H1 (cell line): Measurements from ENCODE around the gene SYNJ2. TPM values are rescaled to one million over a fixed set of nuclear protein-coding genes. Genes with fewer than 3 reads are reported as not detected.

Experiments
- CTCF ChIA-PET: fragments of 300-600 bp; sonication (Branson Sonifier 250); formaldehyde crosslinking; loops from one replicate; lab custom pipeline; 2021; ENCODE audit not compliant: partially characterized antibody; lab: Charles Lee
- POLR2A ChIA-PET: fragments of 300-600 bp; sonication (Branson Sonifier 250); formaldehyde crosslinking; loops from one replicate; lab custom pipeline; 2021; ENCODE audit warnings: inconsistent platforms; ENCODE audit not compliant: partially characterized antibody; lab: Charles Lee
- DNase-seq, 2 experiments: peaks; one replicate each; pipeline versions ENCODE4 v3.0.0 to v3.0.0-alpha.2; 2010 to 2022; ENCODE audit warnings: low spot score in 2 of 2, low read depth in 1 of 2, mixed read lengths in 1 of 2
- FAIRE-seq: peaks from 2 replicates; lab custom pipeline; 2011; peaks lifted over from hg19 to GRCh38; lab: Jason Lieb, UNC
- H2AFZ ChIP-seq: 2 replicates; pipeline ENCODE4 v1.8.1; 2012; ENCODE audit warnings: low read length, inconsistent platforms
- H2AK5ac ChIP-seq: 2 replicates; pipeline ENCODE4 v1.6.1; 2013; ENCODE audit warnings: low read depth, low read length
- H2BK120ac ChIP-seq: replicated peaks from 2 replicates; pipeline ENCODE3; 2013; ENCODE audit warnings: low read depth, low read length, inconsistent platforms
- H2BK12ac ChIP-seq: 2 replicates; pipeline ENCODE4 v1.6.1; 2013; ENCODE audit warnings: low read depth, low read length
- H2BK15ac ChIP-seq: 2 replicates; pipeline ENCODE4 v1.6.1; 2013; ENCODE audit warnings: low read length
- H2BK20ac ChIP-seq: 2 replicates; pipeline ENCODE4 v1.6.1; 2013; ENCODE audit warnings: low read length
- H2BK5ac ChIP-seq: 2 replicates; pipeline ENCODE4 v1.6.1; 2013; ENCODE audit warnings: low read depth, low read length
- H3K14ac ChIP-seq: 2 replicates; pipeline ENCODE4 v1.6.1; 2013; ENCODE audit warnings: inconsistent platforms; ENCODE audit not compliant: insufficient read length
- H3K18ac ChIP-seq: 2 replicates; pipeline ENCODE4 v1.6.1; 2013; ENCODE audit warnings: low read length; ENCODE audit errors: extremely low read depth
- H3K23ac ChIP-seq: 2 replicates; pipeline ENCODE4 v1.6.1; 2013; ENCODE audit warnings: inconsistent platforms; ENCODE audit not compliant: insufficient read length
- H3K23me2 ChIP-seq: 2 replicates; pipeline ENCODE4 v1.6.1; 2013; ENCODE audit warnings: low read depth, low read length
- H3K27ac ChIP-seq: 2 replicates; pipeline ENCODE4 v1.6.1; 2011; ENCODE audit warnings: low read depth, low read length, inconsistent platforms
- H3K27me3 ChIP-seq, 4 experiments: replicated peaks in 1 of 4; 1 replicate in 1 of 4; 2 replicates in 3 of 4; pipeline versions ENCODE4 v1.6.1 to v1.8.1; 2011 to 2013; ENCODE audit warnings: low read length in 3 of 4, mild to moderate bottlenecking in 3 of 4, inconsistent platforms in 2 of 4, mixed read lengths in 2 of 4, moderate library complexity in 1 of 4; ENCODE audit not compliant: control insufficient read depth in 3 of 4, insufficient read depth in 3 of 4; ENCODE audit errors: extremely low read depth in 1 of 4
- H3K36me3 ChIP-seq, 4 experiments: 2 replicates each; pipeline versions ENCODE4 v1.6.1 to v1.8.1; 2011 to 2013; ENCODE audit warnings: mild to moderate bottlenecking in 4 of 4, low read length in 3 of 4, moderate library complexity in 2 of 4, control low read depth in 1 of 4, inconsistent platforms in 1 of 4; ENCODE audit not compliant: insufficient read depth in 4 of 4, control insufficient read depth in 2 of 4
- H3K4ac ChIP-seq: replicated peaks from 2 replicates; pipeline ENCODE3; 2013; ENCODE audit warnings: low read length, low read depth, mixed read lengths, inconsistent platforms; ENCODE audit not compliant: insufficient read length
- H3K4me1 ChIP-seq, 4 experiments: replicated peaks in 1 of 4; 1 replicate in 1 of 4; 2 replicates in 3 of 4; pipeline versions ENCODE4 v1.6.1 to v1.8.1; 2011 to 2013; ENCODE audit warnings: low read length in 3 of 4, inconsistent platforms in 2 of 4, mixed read lengths in 1 of 4; ENCODE audit not compliant: insufficient read depth in 4 of 4, control insufficient read depth in 3 of 4
- H3K4me2 ChIP-seq, 2 experiments: 2 replicates each; pipeline versions ENCODE4 v1.6.1 to v1.8.1; 2011 to 2013; ENCODE audit warnings: low read depth in 2 of 2, low read length in 2 of 2, control low read depth in 1 of 2, inconsistent platforms in 1 of 2, mild to moderate bottlenecking in 1 of 2; ENCODE audit not compliant: insufficient read depth in 1 of 2
- H3K4me3 ChIP-seq, 4 experiments: fragments of 200-600, 300-600 bp in 1 of 4; sonication (generic), shearing (Covaris generic), sonication (Bioruptor Twin) in 1 of 4; 2 replicates each; pipeline versions ENCODE4 v1.5.1 to v1.8.1; 2011 to 2016; ENCODE audit warnings: low read length in 4 of 4, low read depth in 3 of 4, control low read depth in 2 of 4, inconsistent platforms in 2 of 4, mild to moderate bottlenecking in 2 of 4, mixed read lengths in 1 of 4, moderate library complexity in 1 of 4; ENCODE audit not compliant: insufficient read depth in 2 of 4; ENCODE audit errors: extremely low read depth in 1 of 4
- H3K56ac ChIP-seq: replicated peaks from 2 replicates; pipeline ENCODE3; 2013; ENCODE audit warnings: low read depth, mild to moderate bottlenecking, mixed read lengths, low read length, inconsistent platforms; ENCODE audit not compliant: insufficient read length
- H3K79me1 ChIP-seq: 2 replicates; pipeline ENCODE4 v1.6.1; 2013; ENCODE audit warnings: low read depth, low read length, control low read depth
- H3K79me2 ChIP-seq, 2 experiments: 2 replicates each; pipeline versions ENCODE4 v1.6.1 to v1.8.1; 2012 to 2013; ENCODE audit warnings: low read length in 2 of 2, mild to moderate bottlenecking in 2 of 2, inconsistent platforms in 1 of 2; ENCODE audit not compliant: insufficient read depth in 2 of 2, control insufficient read depth in 1 of 2
- H3K9ac ChIP-seq, 4 experiments: replicated peaks in 1 of 4; 1 replicate in 1 of 4; 2 replicates in 3 of 4; pipeline versions ENCODE4 v1.6.1 to v1.8.1; 2011 to 2013; ENCODE audit warnings: low read depth in 3 of 4, low read length in 3 of 4, control low read depth in 2 of 4, mild to moderate bottlenecking in 2 of 4, moderate library complexity in 2 of 4, inconsistent platforms in 1 of 4; ENCODE audit errors: extremely low read depth in 1 of 4
- H3K9me3 ChIP-seq, 2 experiments: 2 replicates each; pipeline versions ENCODE4 v1.6.1 to v1.8.1; 2012 to 2013; ENCODE audit warnings: mild to moderate bottlenecking in 2 of 2, moderate library complexity in 2 of 2, control low read depth in 1 of 2, inconsistent platforms in 1 of 2, low read depth in 1 of 2, low read length in 1 of 2, mixed read lengths in 1 of 2; ENCODE audit not compliant: insufficient read depth in 2 of 2
- H4K20me1 ChIP-seq, 2 experiments: replicated peaks in 1 of 2; 2 replicates each; pipeline versions ENCODE3 to v1.8.1; 2011 to 2013; ENCODE audit warnings: inconsistent platforms in 2 of 2, low read length in 2 of 2, mild to moderate bottlenecking in 1 of 2; ENCODE audit not compliant: insufficient read depth in 2 of 2, control insufficient read depth in 1 of 2
- H4K5ac ChIP-seq: 2 replicates; pipeline ENCODE4 v1.6.1; 2013; ENCODE audit warnings: low read length, low read depth, mixed read lengths, inconsistent platforms; ENCODE audit not compliant: insufficient read length
- H4K8ac ChIP-seq: 2 replicates; pipeline ENCODE4 v1.8.0; 2013; ENCODE audit warnings: mild to moderate bottlenecking, moderate library complexity, low read length, inconsistent platforms; ENCODE audit not compliant: insufficient read depth; ENCODE audit errors: extremely low read depth
- H4K91ac ChIP-seq: replicated peaks from 2 replicates; pipeline ENCODE3; 2013; ENCODE audit warnings: low read length, mixed read lengths, inconsistent platforms; ENCODE audit not compliant: insufficient read length
- CHD1 ChIP-seq: IDR thresholded peaks from 2 replicates; pipeline ENCODE4 v1.6.1; 2012; ENCODE audit warnings: low read depth, low read length, improper control_type of control experiment
- NRF1 ChIP-seq: IDR thresholded peaks from 2 replicates; pipeline ENCODE4 v1.6.1; 2011; ENCODE audit warnings: mild to moderate bottlenecking, low read depth, low read length, improper control_type of control experiment
- RBBP5 ChIP-seq: IDR thresholded peaks from 2 replicates; pipeline ENCODE4 v1.7.1; 2012; ENCODE audit warnings: low read depth, mild to moderate bottlenecking, inconsistent platforms, low read length, moderate library complexity, borderline replicate concordance
- WGBS, 2 experiments: shearing (Covaris generic) in 1 of 2; methylation state at CpG; one replicate each; pipeline versions ENCODE4 v1.1.6 to v1.1.7; 2013 to 2015; ENCODE audit warnings: low lambda C conversion rate in 2 of 2, mixed read lengths in 2 of 2, inconsistent platforms in 1 of 2, low coverage in 1 of 2, missing lambda C conversion rate in 1 of 2; ENCODE audit not compliant: insufficient replicate concordance in 2 of 2, insufficient coverage in 1 of 2, insufficient read length in 1 of 2; ENCODE audit errors: extremely low coverage in 1 of 2, missing lambda C conversion rate in 1 of 2; 5-methylcytosine and 5-hydroxymethylcytosine counted together
- polyA plus RNA-seq, 7 experiments: library from polyadenylated mRNA; depleted of rRNA in 3 of 7; stranded (reverse) in 5 of 7; unstranded in 2 of 7; fragments of >200 nt in 5 of 7; fragments of 200-250 nt in 2 of 7; gene quantifications; 1 replicate in 5 of 7; 2 replicates in 1 of 7; 4 replicates in 1 of 7; pipeline versions ENCODE4 v1.2.1 to v1.2.3, GENCODE V29; 2011 to 2013; ENCODE audit warnings: missing spikeins in 2 of 7, mixed read lengths in 2 of 7
- total RNA-seq: library from RNA; stranded (reverse); fragmentation: NEBNext Ultra II Directional; extraction: Animal tissue kit (Norgen Biotek cat#: 25700); gene quantifications from 2 replicates; pipeline ENCODE4 v1.2.1, GENCODE V29; 2021
- TF ChIP-seq, protein P1 (sequence below): IDR thresholded peaks from 2 replicates; pipeline ENCODE4 v1.6.1; 2012; ENCODE audit warnings: inconsistent platforms

SYNJ2 gene
- total and polyA plus RNA-seq, 2 of the 8 experiments (the other 6 are each of a cell fraction or from before 2014, with no cell fraction given) = 3.7 to 13.9 TPM

DNA sequence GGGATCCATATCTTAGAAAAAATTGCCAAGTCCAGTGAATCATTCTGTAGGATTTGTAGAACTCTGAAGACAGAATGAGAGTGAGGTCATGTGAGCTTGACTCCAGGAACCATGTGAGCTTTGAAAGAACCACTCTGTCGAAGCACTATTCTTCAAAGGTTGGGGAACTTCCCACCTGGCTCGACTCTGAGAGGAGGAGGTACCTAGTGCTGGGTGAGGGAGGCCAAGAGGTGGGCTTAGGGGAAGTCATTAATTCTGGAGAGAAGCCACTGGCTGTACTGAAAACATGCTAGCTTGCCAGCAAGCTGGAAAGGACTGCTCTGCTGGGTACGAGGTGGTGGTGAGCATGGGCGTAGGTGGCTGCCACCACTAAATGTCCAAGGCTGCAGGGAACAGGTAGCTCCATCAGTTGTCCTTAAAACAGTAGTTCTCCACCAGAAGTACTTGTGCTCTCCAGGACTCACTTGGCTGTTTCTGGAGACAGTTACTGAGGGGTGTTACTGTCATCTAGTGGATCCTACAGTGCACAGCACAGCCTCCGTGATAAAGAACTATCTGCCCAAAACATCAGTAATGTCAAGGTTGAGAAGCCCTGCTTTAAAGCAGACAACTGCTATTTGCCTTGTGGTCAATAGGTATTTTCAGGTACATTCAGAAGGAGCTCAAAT is 34.7 kb upstream of the SYNJ2 start:
- Histone ChIP-seq H3K4me3 (no peak overlapping the region), H3K9me3 (no peaks in the 10 kb centered on the region), H3K23me2 (no peaks in the 10 kb centered on the region), H3K4ac (no peak overlapping the region), H4K20me1 (no peaks in the 10 kb centered on the region), H4K91ac (no peak overlapping the region), H3K4me2 (no peak overlapping the region), H3K27ac (no peak overlapping the region), H3K14ac (no peak overlapping the region), H2AK5ac (no peak overlapping the region), H4K8ac (no peak overlapping the region), H3K9ac (no peak overlapping the region), H4K5ac (no peak overlapping the region), H3K36me3 (peaks cover 2 to 15% (median 11%) of the 10 kb centered on the region in 4 experiments; a peak in 5 of 8 replicates), H2BK15ac (no peak overlapping the region), H2BK5ac (no peak overlapping the region), H3K56ac (no peak overlapping the region), H2BK120ac (no peak overlapping the region), H3K27me3 (no peaks in the 10 kb centered on the region), H3K79me2 (no peaks in the 10 kb centered on the region), H3K18ac (no peak overlapping the region), H2BK20ac (no peak overlapping the region), H2AFZ (no peak overlapping the region), H3K4me1 (no peaks in the 10 kb centered on the region), H3K79me1 (no peaks in the 10 kb centered on the region), H3K23ac (no peak overlapping the region), H2BK12ac (no peak overlapping the region)
- DNase-seq (no peak), FAIRE-seq (peak; percentile 7)
- WGBS, 2 experiments = 84% methylated on average over 5 of the region's 5 CpGs; no CpG with 5 or more reads in 1 of the 2 experiments
- CTCF ChIA-PET = interaction anchor here (0.5 to 2.1 kb wide), 36 partner anchors 10 to 632 kb away, joined by 3 to 17 read pairs (median 4); no protein-coding TSS in a partner anchor
- POLR2A ChIA-PET = no interaction called here
- TF ChIP-seq RBBP5 = no peak
- no peak for TF ChIP-seq NRF1
- TF ChIP-seq CHD1 = no peak
- TF ChIP-seq, protein P1, sequence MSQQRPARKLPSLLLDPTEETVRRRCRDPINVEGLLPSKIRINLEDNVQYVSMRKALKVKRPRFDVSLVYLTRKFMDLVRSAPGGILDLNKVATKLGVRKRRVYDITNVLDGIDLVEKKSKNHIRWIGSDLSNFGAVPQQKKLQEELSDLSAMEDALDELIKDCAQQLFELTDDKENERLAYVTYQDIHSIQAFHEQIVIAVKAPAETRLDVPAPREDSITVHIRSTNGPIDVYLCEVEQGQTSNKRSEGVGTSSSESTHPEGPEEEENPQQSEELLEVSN = 0 out of 2 replicates have a peak, but pooled peaks have one; percentile 25
